Measurements from ENCODE around the gene ARL8B. TPM values are rescaled to one million over a fixed set of nuclear protein-coding genes. Genes with fewer than 3 reads are reported as not detected.
A peak's percentile ranks its signal among the peaks of the same experiment; 100 is the strongest.

ARL8B gene
- total and polyA plus RNA-seq, 2 of the 8 experiments (the other 6 are each of a cell fraction or from before 2014, with no cell fraction given): 14.5 to 27.8 TPM

- TF ChIP-seq FOSL1 (IDR thresholded peaks at IDR 0.05; ENCODE audit: insufficient read depth, low read depth, low read length): no peak
- no peak for TF ChIP-seq SAP30 (IDR thresholded peaks at IDR 0.05; ENCODE audit: insufficient read depth, insufficient replicate concordance, low read length)
- TF ChIP-seq SUZ12 (IDR thresholded peaks at IDR 0.05; ENCODE audit: low read length): no peak
- no peak for TF ChIP-seq TAF1 (IDR thresholded peaks at IDR 0.05; ENCODE audit: low read depth, low read length)
- TF ChIP-seq USF2 (IDR thresholded peaks at IDR 0.05; ENCODE audit: low read length): no peak
- TF ChIP-seq SP2 (IDR thresholded peaks at IDR 0.05; ENCODE audit: low read length): no peak
- TF ChIP-seq, protein P1, sequence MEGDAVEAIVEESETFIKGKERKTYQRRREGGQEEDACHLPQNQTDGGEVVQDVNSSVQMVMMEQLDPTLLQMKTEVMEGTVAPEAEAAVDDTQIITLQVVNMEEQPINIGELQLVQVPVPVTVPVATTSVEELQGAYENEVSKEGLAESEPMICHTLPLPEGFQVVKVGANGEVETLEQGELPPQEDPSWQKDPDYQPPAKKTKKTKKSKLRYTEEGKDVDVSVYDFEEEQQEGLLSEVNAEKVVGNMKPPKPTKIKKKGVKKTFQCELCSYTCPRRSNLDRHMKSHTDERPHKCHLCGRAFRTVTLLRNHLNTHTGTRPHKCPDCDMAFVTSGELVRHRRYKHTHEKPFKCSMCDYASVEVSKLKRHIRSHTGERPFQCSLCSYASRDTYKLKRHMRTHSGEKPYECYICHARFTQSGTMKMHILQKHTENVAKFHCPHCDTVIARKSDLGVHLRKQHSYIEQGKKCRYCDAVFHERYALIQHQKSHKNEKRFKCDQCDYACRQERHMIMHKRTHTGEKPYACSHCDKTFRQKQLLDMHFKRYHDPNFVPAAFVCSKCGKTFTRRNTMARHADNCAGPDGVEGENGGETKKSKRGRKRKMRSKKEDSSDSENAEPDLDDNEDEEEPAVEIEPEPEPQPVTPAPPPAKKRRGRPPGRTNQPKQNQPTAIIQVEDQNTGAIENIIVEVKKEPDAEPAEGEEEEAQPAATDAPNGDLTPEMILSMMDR (IDR thresholded peaks at IDR 0.05; ENCODE audit: control extremely low read depth in 1 of 3, insufficient read depth in 1 of 3, low read depth in 1 of 3, low read length in 3 of 3): peak; percentile 27 to 40 (median 39); a peak in 3 of 4 replicates
- TF ChIP-seq JUN (IDR thresholded peaks at IDR 0.05; ENCODE audit: low read depth, low read length): no peak
- peak; percentile 36; the same call in 1 of the 2 replicates for TF ChIP-seq NRF1 (IDR thresholded peaks at IDR 0.05; ENCODE audit: low read depth, low read length)
- TF ChIP-seq CTBP2 (IDR thresholded peaks at IDR 0.05; ENCODE audit: borderline replicate concordance, insufficient read depth, insufficient read length, low read length): no peak
- no peak for TF ChIP-seq ZNF274 (IDR thresholded peaks at IDR 0.05; ENCODE audit: borderline replicate concordance, extremely low read depth, low read length)
- no peak for TF ChIP-seq GABPA (IDR thresholded peaks at IDR 0.05; ENCODE audit: borderline replicate concordance, insufficient read depth, low read length)
- no peak for TF ChIP-seq BACH1 (IDR thresholded peaks at IDR 0.05; ENCODE audit: low read length)
- no peak for TF ChIP-seq JUND (IDR thresholded peaks at IDR 0.05; ENCODE audit: low read length)
- TF ChIP-seq SIX5 (IDR thresholded peaks at IDR 0.05; ENCODE audit: low read depth, low read length): no peak
- peak; percentile 51 for TF ChIP-seq CREB1 (IDR thresholded peaks at IDR 0.05)
- TF ChIP-seq PHF8 (conservative IDR thresholded peaks at IDR 0.05; ENCODE audit: low read depth, low read length): no peak
- no peak; a peak in 1 of 4 replicates for TF ChIP-seq RAD21 (IDR thresholded peaks at IDR 0.05 in 1 of 2, conservative IDR thresholded peaks at IDR 0.05 in 1 of 2; ENCODE audit: low read depth in 2 of 2, low read length in 2 of 2)
- TF ChIP-seq, protein P2, sequence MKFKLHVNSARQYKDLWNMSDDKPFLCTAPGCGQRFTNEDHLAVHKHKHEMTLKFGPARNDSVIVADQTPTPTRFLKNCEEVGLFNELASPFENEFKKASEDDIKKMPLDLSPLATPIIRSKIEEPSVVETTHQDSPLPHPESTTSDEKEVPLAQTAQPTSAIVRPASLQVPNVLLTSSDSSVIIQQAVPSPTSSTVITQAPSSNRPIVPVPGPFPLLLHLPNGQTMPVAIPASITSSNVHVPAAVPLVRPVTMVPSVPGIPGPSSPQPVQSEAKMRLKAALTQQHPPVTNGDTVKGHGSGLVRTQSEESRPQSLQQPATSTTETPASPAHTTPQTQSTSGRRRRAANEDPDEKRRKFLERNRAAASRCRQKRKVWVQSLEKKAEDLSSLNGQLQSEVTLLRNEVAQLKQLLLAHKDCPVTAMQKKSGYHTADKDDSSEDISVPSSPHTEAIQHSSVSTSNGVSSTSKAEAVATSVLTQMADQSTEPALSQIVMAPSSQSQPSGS (IDR thresholded peaks at IDR 0.05; ENCODE audit: low read length): no peak
These were observed 26.2 kb upstream of the ARL8B start (continued) for GRCh38 chr3:5095886-5096285.

Data from H1 (cell line).